NK-92 (cell line): ENCODE data around the gene HLA-G.

Experiments used
- DNase-seq: peaks from one replicate; lab custom pipeline; 2025; ENCODE audit not compliant: unreplicated experiment; lab: John Stamatoyannopoulos, UW

The HLA-G gene

GRCh38 chr6:29815118-29815750 lies 12.4 kb upstream of the HLA-G start:
- no peak for DNase-seq

GRCh38 chr6:29816030-29816429 lies 11.6 kb upstream of the HLA-G start:
- no peak for DNase-seq

- no peak for DNase-seq
These were observed 8.7 kb upstream of the HLA-G start for GRCh38 chr6:29818892-29819291.

GRCh38 chr6:29824144-29824543 lies 3.5 kb upstream of the HLA-G start:
- DNase-seq: no peak

GRCh38 chr6:29825848-29826247 lies 1.8 kb upstream of the HLA-G start:
- DNase-seq: no peak

- DNase-seq: no peak
These were observed 1.4 kb upstream of the HLA-G start for GRCh38 chr6:29826271-29826670.

GRCh38 chr6:29828471-29828797 lies 809 bp downstream of the HLA-G start:
- DNase-seq: no peak

- no peak for DNase-seq
These were observed 2.1 kb downstream of the HLA-G start for GRCh38 chr6:29829766-29830165.

- DNase-seq: no peak
These were observed 2.8 kb downstream of the HLA-G start for GRCh38 chr6:29830409-29830808.

GRCh38 chr6:29831776-29832175 lies 4.2 kb downstream of the HLA-G start:
- DNase-seq: no peak

- DNase-seq: no peak
These were observed 7.2 kb downstream of the HLA-G start for GRCh38 chr6:29834564-29835436.

- no peak for DNase-seq
These were observed 12.3 kb downstream of the HLA-G start for GRCh38 chr6:29839917-29840316.

- no peak for DNase-seq
These were observed 13.4 kb downstream of the HLA-G start for GRCh38 chr6:29841030-29841429.

- no peak for DNase-seq
These were observed 17.9 kb downstream of the HLA-G start for GRCh38 chr6:29845405-29846006.

- DNase-seq: no peak
These were observed 20.4 kb downstream of the HLA-G start for GRCh38 chr6:29847871-29848630.

- no peak for DNase-seq
These were observed 22.5 kb downstream of the HLA-G start for GRCh38 chr6:29850011-29850553.

GRCh38 chr6:29851190-29851589 lies 23.6 kb downstream of the HLA-G start:
- no peak for DNase-seq

GRCh38 chr6:29853245-29853644 lies 25.6 kb downstream of the HLA-G start:
- DNase-seq: no peak

GRCh38 chr6:29858006-29858405 lies 30.4 kb downstream of the HLA-G start:
- DNase-seq: no peak

- DNase-seq: no peak
These were observed 34.1 kb downstream of the HLA-G start for GRCh38 chr6:29861521-29862255.
